NCI-H82 (cell line): ENCODE measurements around the gene UCKL1.

Experiments
- DNase-seq: peaks from one replicate; lab custom pipeline; 2025; lab: John Stamatoyannopoulos, UW

Gene UCKL1

GRCh38 chr20:63890201-63890576 lies 66.0 kb downstream of the UCKL1 start:
- DNase-seq: no peak
